H9 (cell line): ENCODE data around the gene FRZB. TPM values are rescaled to one million over a fixed set of nuclear protein-coding genes. Genes with fewer than 3 reads are reported as not detected.

Experiments
- DNase-seq: peaks from one replicate; pipeline ENCODE4 v3.0.0-alpha.2; 2017
- H2AFZ ChIP-seq: one replicate; pipeline ENCODE4 v1.6.1; 2013; ENCODE audit warnings: mild to moderate bottlenecking, low read length, control low read depth, moderate library complexity
- H2AK5ac ChIP-seq: 2 replicates; pipeline ENCODE4 v1.6.1; 2013; ENCODE audit warnings: low read length, control low read depth, mixed read lengths; ENCODE audit not compliant: insufficient read length
- H2BK120ac ChIP-seq: one replicate; pipeline ENCODE4 v1.6.1; 2013; ENCODE audit warnings: low read depth, mild to moderate bottlenecking, low read length, control low read depth, inconsistent platforms; ENCODE audit not compliant: poor library complexity, severe bottlenecking
- H2BK12ac ChIP-seq: 2 replicates; pipeline ENCODE4 v1.6.1; 2013; ENCODE audit warnings: low read length, control low read depth, mixed read lengths, low read depth; ENCODE audit not compliant: insufficient read length
- H2BK15ac ChIP-seq: 2 replicates; pipeline ENCODE4 v1.6.1; 2013; ENCODE audit warnings: low read depth, low read length, control low read depth
- H2BK20ac ChIP-seq: one replicate; pipeline ENCODE4 v1.6.1; 2013; ENCODE audit warnings: low read depth, mild to moderate bottlenecking, low read length, control low read depth, inconsistent platforms; ENCODE audit not compliant: poor library complexity, severe bottlenecking
- H2BK5ac ChIP-seq: 2 replicates; pipeline ENCODE4 v1.6.1; 2013; ENCODE audit warnings: low read length, control low read depth, mixed read lengths; ENCODE audit not compliant: insufficient read length
- H3K14ac ChIP-seq: 2 replicates; pipeline ENCODE4 v1.6.1; 2013; ENCODE audit warnings: low read length, control low read depth; ENCODE audit not compliant: insufficient read depth
- H3K18ac ChIP-seq: 2 replicates; pipeline ENCODE4 v1.6.1; 2013; ENCODE audit warnings: low read depth, mild to moderate bottlenecking, mixed read lengths, low read length, control low read depth; ENCODE audit not compliant: insufficient read length
- H3K23ac ChIP-seq: 2 replicates; pipeline ENCODE4 v1.6.1; 2013; ENCODE audit warnings: low read length, control low read depth, mixed read lengths, low read depth; ENCODE audit not compliant: insufficient read length
- H3K23me2 ChIP-seq: 2 replicates; pipeline ENCODE4 v1.6.1; 2013; ENCODE audit warnings: low read depth, mild to moderate bottlenecking, mixed read lengths, low read length, control low read depth; ENCODE audit not compliant: insufficient read length, poor library complexity, severe bottlenecking
- H3K27ac ChIP-seq: 2 replicates; pipeline ENCODE4 v1.5.1; 2013; ENCODE audit warnings: low read length, control low read depth, mixed read lengths, low read depth; ENCODE audit not compliant: insufficient read length
- H3K27me3 ChIP-seq: 2 replicates; pipeline ENCODE4 v1.6.1; 2013; ENCODE audit warnings: low read length, control low read depth, inconsistent platforms; ENCODE audit not compliant: insufficient read depth
- H3K4ac ChIP-seq: 2 replicates; pipeline ENCODE4 v1.6.1; 2013; ENCODE audit warnings: low read depth, mild to moderate bottlenecking, control low read depth, inconsistent platforms, low read length, moderate library complexity
- H3K4me1 ChIP-seq: 2 replicates; pipeline ENCODE4 v1.6.1; 2013; ENCODE audit warnings: low read length, control low read depth, inconsistent platforms; ENCODE audit not compliant: insufficient read depth
- H3K4me2 ChIP-seq: 2 replicates; pipeline ENCODE4 v1.6.1; 2013; ENCODE audit warnings: low read length, control low read depth, mixed read lengths; ENCODE audit not compliant: insufficient read length, insufficient read depth
- H3K56ac ChIP-seq: 2 replicates; pipeline ENCODE4 v1.6.1; 2013; ENCODE audit warnings: low read depth, mild to moderate bottlenecking, mixed read lengths, low read length, control low read depth; ENCODE audit not compliant: insufficient read length
- H3K79me1 ChIP-seq: 2 replicates; pipeline ENCODE4 v1.6.1; 2013; ENCODE audit warnings: low read depth, mild to moderate bottlenecking, moderate library complexity, low read length, control low read depth, inconsistent platforms; ENCODE audit not compliant: insufficient read depth, poor library complexity, severe bottlenecking
- H3K79me2 ChIP-seq: 2 replicates; pipeline ENCODE4 v1.6.1; 2013; ENCODE audit warnings: low read length, control low read depth, inconsistent platforms; ENCODE audit not compliant: insufficient read depth
- H3K9ac ChIP-seq: 2 replicates; pipeline ENCODE4 v1.6.1; 2013; ENCODE audit warnings: low read length, control low read depth, mixed read lengths; ENCODE audit not compliant: insufficient read length; ENCODE audit errors: extremely low read depth
- H3K9me3 ChIP-seq: one replicate; pipeline ENCODE4 v1.6.1; 2013; ENCODE audit warnings: low read depth, low read length, inconsistent platforms; ENCODE audit not compliant: control insufficient read depth
- H3T11ph ChIP-seq: one replicate; pipeline ENCODE4 v1.6.1; 2013; ENCODE audit warnings: mild to moderate bottlenecking, low read length, control low read depth, inconsistent platforms
- H4K20me1 ChIP-seq: one replicate; pipeline ENCODE4 v1.6.1; 2013; ENCODE audit not compliant: control insufficient read depth, insufficient read length, insufficient read depth
- H4K5ac ChIP-seq: 2 replicates; pipeline ENCODE4 v1.6.1; 2013; ENCODE audit warnings: low read depth, mild to moderate bottlenecking, mixed read lengths, low read length, control low read depth; ENCODE audit not compliant: insufficient read length
- H4K8ac ChIP-seq: replicated peaks from 2 replicates; pipeline ENCODE4 v1.6.1; 2013; ENCODE audit warnings: low read length, control low read depth, mixed read lengths, low read depth; ENCODE audit not compliant: insufficient read length
- H4K91ac ChIP-seq: 2 replicates; pipeline ENCODE4 v1.6.1; 2013; ENCODE audit warnings: low read depth, mild to moderate bottlenecking, moderate library complexity, mixed read lengths, low read length, control low read depth; ENCODE audit not compliant: insufficient read length
- H3K27ac Mint-ChIP-seq, 3 experiments: 2 replicates in 2 of 3; 3 replicates in 1 of 3; pipeline ENCODE4 v1.8.0; 2020 to 2021; ENCODE audit warnings: mixed read lengths in 3 of 3, mild to moderate bottlenecking in 1 of 3, moderate library complexity in 1 of 3
- H3K27me3 Mint-ChIP-seq: 2 replicates; pipeline ENCODE4 v1.8.0; 2021; ENCODE audit warnings: low read depth, mild to moderate bottlenecking, moderate library complexity, mixed read lengths
- H3K36me3 Mint-ChIP-seq, 3 experiments: 2 replicates in 2 of 3; 3 replicates in 1 of 3; pipeline ENCODE4 v1.8.0; 2020 to 2021; ENCODE audit warnings: low read depth in 3 of 3, mixed read lengths in 3 of 3; ENCODE audit not compliant: insufficient read depth in 1 of 3
- H3K4me1 Mint-ChIP-seq, 2 experiments: 2 replicates each; pipeline ENCODE4 v1.8.0; 2020; ENCODE audit warnings: mixed read lengths in 2 of 2
- H3K4me3 Mint-ChIP-seq, 2 experiments: 2 replicates in 1 of 2; 3 replicates in 1 of 2; pipeline ENCODE4 v1.8.0; 2020 to 2021; ENCODE audit warnings: mild to moderate bottlenecking in 2 of 2, mixed read lengths in 2 of 2, moderate library complexity in 1 of 2
- H3K9me3 Mint-ChIP-seq, 2 experiments: 2 replicates in 1 of 2; 3 replicates in 1 of 2; pipeline ENCODE4 v1.8.0; 2020; ENCODE audit warnings: mild to moderate bottlenecking in 2 of 2, mixed read lengths in 2 of 2, moderate library complexity in 1 of 2
- WGBS: extraction: QIAGEN DNeasy Blood & Tissue Kit; methylation state at CpG from one replicate; pipeline ENCODE4 v1.1.7; 2013; ENCODE audit warnings: missing lambda C conversion rate, low lambda C conversion rate, mixed read lengths; ENCODE audit not compliant: insufficient read length; ENCODE audit errors: extremely low coverage; 5-methylcytosine and 5-hydroxymethylcytosine counted together
- total RNA-seq: library from RNA; stranded (reverse); gene quantifications from 2 replicates; pipeline ENCODE4 v1.2.1, GENCODE V29; 2021
- TF ChIP-seq, protein P1 (sequence below): fragments of 200-600 bp; sonication (generic); conservative IDR thresholded peaks from 3 replicates; pipeline ENCODE4 v1.8.0; 2021; ENCODE audit warnings: antibody characterized with exemption, mild to moderate bottlenecking

FRZB gene
- total RNA-seq, 1 experiment from 2014 or later = 1.1 TPM

- Histone ChIP-seq H3K4ac (no peak overlapping the region), H4K20me1 (no peaks in the 10 kb centered on the region), H3K23me2 (no peaks in the 10 kb centered on the region), H4K91ac (no peak overlapping the region), H2BK20ac (no peak overlapping the region), H3K27ac (no peak overlapping the region), H3K79me2 (no peaks in the 10 kb centered on the region), H3K79me1 (no peaks in the 10 kb centered on the region), H2AFZ (no peak overlapping the region), H4K8ac (no peak overlapping the region), H3K4me1 (no peaks in the 10 kb centered on the region), H4K5ac (no peak overlapping the region), H3K14ac (no peak overlapping the region), H3K18ac (no peak overlapping the region), H3K9ac (no peak overlapping the region), H3K56ac (no peak overlapping the region), H3K4me2 (no peak overlapping the region), H3K27me3 (no peaks in the 10 kb centered on the region), H2AK5ac (no peak overlapping the region), H2BK15ac (no peak overlapping the region), H2BK120ac (no peak overlapping the region), H3K9me3 (no peaks in the 10 kb centered on the region), H3T11ph (no peak overlapping the region), H2BK5ac (no peak overlapping the region), H2BK12ac (no peak overlapping the region), H3K23ac (no peak overlapping the region)
- H3K9me3 Mint-ChIP-seq = no peaks in the 10 kb centered on the region
- peaks cover 12 to 21% of the 10 kb centered on the region in 2 experiments for H3K4me1 Mint-ChIP-seq
- H3K4me3 Mint-ChIP-seq = no peak overlapping the region
- H3K27ac Mint-ChIP-seq = peak overlapping the region in 1 of 3 experiments; percentile 78; a peak in 1 of 7 replicates
- WGBS = no CpG with 5 or more reads among the region's 3 CpGs
- H3K27me3 Mint-ChIP-seq = no peaks in the 10 kb centered on the region; the same call in 1 of the 2 replicates
- H3K36me3 Mint-ChIP-seq = no peaks in the 10 kb centered on the region
- TF ChIP-seq, protein P1, sequence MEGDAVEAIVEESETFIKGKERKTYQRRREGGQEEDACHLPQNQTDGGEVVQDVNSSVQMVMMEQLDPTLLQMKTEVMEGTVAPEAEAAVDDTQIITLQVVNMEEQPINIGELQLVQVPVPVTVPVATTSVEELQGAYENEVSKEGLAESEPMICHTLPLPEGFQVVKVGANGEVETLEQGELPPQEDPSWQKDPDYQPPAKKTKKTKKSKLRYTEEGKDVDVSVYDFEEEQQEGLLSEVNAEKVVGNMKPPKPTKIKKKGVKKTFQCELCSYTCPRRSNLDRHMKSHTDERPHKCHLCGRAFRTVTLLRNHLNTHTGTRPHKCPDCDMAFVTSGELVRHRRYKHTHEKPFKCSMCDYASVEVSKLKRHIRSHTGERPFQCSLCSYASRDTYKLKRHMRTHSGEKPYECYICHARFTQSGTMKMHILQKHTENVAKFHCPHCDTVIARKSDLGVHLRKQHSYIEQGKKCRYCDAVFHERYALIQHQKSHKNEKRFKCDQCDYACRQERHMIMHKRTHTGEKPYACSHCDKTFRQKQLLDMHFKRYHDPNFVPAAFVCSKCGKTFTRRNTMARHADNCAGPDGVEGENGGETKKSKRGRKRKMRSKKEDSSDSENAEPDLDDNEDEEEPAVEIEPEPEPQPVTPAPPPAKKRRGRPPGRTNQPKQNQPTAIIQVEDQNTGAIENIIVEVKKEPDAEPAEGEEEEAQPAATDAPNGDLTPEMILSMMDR = no peak
- no peak for DNase-seq
Measured at GRCh38 chr2:182831921-182832320, 34.5 kb downstream of the FRZB start.
